Stimulated activated CD4-positive, alpha-beta T cell treated with anti-CD3 and anti-CD28 coated beads, Interleukin-15, amount 100 ng/mL, for 24 hours (primary cell): Measurements from ENCODE around the gene MACF1.
"Not testable (repeated sequence)": the region's sequence is repeated elsewhere in the genome, so short reads cannot be mapped to it uniquely, and the experiment has no call there.

Source experiments
- DNase-seq: peaks from one replicate; pipeline ENCODE4 v3.0.0-alpha.2; 2020

Gene MACF1

DNA sequence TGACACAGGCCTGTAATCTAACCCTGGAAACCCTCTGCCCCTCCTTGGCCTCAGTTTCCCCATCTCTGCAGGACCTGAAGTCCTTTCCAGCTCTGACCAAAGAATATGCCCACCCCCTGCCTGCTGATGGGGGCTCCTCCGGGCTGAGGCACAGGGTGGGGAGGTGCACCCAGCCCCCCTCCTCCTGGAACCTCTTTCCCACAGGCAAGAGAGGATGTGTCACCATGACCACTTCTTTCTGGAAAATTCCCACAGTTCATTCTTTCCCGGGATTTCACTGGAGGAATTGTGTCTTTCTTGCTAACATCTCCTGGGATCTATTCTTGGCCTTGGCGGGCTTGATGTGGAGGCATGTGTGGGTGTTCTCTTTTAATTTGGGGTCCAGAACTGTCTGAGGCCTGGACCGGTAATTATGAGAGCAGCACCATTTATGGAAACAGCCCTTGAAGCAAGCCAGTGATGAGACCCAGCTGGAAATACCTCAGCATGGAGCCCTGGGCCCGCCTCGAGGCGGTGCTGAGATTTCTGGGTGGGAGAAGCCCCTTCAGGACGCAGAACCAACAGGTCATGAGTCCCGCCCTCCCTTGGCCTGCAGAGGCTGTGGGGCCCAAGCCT lies 293.7 kb downstream of the MACF1 start:
- not testable (repeated sequence) for DNase-seq

DNA sequence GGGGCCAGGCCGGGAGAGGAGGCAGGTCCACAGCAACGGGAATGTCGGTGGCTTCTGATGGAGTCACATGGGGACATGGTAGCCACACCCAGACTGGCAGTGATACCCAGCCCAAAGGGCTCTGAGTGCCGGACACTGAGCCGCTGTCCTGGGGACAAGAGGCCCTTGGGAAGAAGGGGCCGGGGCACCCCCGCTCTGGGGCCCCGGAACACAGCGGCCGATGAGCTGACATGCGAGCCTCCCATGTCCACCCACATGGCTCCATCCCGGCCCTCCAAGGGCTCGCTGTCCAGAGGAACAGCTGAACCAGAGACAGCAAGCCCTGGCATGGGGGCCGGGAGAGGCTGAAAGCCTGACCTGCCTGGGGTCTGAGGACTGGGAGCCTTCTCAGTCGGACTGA lies 294.3 kb downstream of the MACF1 start:
- DNase-seq = not testable (repeated sequence)

DNA sequence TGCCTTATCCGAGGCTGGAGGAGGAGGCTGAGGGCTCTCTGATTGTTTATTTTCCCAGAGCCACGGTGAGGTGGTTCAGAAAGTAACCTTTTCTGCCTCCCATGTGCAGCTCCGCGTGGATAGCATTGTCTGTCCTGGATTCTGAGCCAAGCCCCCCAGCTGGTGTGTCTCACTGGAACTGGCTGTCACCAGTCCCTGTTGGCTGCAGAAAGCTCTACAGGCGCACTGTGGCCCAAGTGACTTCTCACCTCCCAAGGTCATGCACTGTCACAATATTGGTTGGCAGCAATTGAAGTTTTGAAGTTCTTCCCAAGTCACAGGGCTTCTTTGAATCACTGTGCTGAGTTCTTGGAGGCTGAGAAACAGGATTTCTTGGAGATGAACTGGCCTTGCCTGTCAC lies 295.2 kb downstream of the MACF1 start:
- no peak for DNase-seq

DNA sequence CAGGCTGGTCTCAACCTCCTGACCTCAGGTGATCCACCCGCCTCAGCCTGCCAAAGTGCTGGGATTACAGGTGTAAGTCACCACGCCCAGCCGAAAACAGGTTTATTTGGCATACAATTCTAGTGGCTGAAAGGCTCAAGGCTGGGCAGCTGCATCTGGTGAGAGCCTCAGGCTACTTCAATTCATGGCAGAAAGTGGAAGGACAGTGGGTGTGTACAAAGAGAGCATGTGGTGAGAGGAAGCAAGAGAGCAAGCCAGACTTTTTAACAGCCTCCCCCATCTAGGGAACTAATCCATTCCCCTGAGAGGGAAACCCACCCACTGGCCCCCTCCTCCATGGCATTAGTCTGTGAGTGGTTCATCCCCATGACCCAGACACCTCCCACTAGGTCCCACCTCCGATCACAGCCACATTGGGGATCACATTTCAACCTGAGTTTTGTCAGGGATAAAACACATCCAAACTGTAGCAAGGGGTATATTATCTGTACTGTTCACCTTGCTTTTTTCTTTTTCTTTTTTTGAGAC lies 296.4 kb downstream of the MACF1 start:
- no peak for DNase-seq

DNA sequence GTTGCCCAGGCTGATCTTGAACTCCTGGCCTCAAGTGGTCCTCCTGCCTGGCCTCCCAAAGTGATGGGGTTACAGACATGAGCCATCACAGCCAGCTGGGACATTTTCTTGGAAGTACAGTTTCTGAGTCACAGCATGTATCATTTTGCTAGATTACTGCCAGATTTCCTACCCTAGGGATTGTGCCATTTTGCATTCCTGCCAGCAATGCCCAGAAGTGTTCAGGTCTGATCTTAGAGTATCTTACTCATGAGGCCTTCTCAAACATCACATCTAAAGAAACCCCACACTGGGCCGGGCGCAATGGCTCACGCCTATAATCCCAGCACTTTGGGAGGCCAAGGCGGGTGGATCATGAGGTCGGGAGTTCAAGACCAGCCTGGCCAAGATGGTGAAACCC lies 297.2 kb downstream of the MACF1 start:
- DNase-seq = no peak

DNA sequence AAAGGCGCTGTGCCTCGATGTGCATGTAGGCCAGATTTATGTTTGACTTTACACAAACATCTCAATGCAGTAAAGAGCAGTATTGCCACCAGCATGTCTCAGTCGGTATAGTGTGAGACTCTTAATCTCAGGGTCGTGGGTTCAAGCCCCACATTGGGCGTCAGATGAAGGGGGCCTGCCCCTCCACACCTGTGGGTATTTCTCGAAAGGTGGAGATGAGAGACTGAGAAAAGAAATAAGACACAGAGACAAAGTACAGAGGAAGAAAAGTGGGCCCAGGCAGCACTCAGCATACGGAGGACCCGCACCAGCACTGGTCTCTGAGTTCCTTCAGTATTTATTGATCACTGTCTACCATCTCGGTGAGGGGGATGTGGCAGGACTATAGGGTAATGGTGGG lies 299.9 kb downstream of the MACF1 start:
- not testable (repeated sequence) for DNase-seq

DNA sequence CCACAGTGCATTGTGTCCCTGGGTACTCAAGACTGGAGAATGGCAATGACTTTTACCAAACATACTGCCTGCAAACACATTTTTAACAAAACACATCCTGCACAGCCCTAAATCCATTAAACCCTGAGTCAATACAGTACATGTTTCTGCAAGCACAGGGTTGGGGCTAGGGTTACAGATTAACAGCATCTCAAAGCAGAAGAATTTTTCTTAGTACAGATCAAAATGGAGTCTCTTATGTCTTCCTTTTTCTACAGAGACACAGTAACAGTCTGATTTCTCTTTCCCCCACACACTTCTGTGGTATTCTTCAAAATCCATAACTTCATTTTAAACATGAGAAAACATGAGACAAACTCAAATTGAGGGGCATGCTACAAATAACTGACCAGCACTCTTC lies 300.8 kb downstream of the MACF1 start:
- no peak for DNase-seq

DNA sequence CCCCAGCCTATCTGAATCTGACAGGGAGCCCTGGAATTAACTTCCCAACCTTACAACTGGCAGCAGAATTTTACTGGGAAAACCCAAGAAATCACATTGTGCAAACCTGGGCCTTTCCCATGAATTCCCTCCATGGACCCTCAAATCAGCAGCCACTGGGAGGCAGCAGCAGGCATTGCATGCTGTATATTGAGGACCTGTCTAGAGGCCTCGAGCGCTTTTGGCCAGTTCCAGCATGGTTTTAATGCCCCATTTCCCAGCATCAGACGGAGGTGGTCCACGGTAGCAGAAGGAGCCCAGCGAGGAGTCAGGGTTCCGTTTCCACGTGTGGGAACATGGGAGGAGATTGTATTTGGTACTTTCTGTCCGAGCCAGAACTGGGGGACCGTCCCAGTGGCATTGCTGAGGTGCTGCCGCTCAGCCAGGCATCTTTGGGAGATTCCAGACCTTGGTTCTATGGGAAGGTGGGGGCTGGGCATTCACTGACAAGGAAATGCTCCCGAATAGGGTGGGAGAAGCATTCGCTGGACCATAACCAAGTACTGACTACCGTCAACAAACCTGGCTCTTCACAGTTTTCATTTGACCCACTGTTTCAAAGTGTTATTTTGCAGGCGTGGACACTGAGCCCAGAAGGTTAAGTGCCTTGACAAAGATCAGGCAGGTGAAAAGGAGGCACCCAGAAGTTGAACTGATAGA lies 302.9 kb downstream of the MACF1 start:
- DNase-seq = no peak

DNA sequence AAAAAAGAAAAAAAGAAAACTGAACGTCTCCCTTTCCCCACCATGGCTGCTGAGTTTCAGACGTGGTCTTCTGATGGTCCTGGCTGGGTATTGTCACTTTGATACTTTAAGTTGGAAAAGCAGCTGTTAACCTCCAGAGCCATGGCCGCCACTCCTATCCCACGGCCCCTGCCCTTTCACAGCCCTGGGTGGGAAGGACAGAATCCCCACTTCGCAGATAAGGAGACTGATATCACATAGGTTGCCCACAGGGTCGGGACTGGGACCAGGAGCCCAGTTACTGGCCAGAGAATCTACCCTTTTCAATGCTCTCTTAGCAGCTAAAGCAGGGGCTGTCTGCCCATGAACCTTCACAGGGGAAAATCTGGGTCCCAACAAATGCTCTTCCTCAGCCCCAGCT lies 303.8 kb downstream of the MACF1 start:
- DNase-seq = no peak

DNA sequence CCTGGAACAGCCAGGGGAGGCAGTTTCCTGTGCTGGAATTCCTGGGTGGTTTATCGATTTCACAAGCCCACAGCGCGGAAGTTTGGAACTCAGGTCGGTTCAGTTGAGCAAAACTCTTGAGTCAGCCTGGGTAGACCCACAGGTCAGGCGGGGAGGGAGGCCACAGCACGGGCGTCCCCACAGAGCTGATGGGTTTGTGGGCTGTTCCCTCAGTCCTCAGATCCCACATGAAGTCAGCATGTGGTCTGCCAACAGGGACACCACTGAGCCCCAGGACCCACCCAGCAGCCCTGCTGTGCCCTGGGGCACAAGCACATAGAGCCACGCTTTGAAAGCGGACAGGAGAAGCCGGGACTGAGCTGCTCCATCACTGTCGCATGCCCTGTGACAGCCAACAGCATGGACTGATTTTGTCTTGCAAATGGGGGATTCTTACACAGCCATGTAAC lies 304.4 kb downstream of the MACF1 start:
- no peak for DNase-seq

DNA sequence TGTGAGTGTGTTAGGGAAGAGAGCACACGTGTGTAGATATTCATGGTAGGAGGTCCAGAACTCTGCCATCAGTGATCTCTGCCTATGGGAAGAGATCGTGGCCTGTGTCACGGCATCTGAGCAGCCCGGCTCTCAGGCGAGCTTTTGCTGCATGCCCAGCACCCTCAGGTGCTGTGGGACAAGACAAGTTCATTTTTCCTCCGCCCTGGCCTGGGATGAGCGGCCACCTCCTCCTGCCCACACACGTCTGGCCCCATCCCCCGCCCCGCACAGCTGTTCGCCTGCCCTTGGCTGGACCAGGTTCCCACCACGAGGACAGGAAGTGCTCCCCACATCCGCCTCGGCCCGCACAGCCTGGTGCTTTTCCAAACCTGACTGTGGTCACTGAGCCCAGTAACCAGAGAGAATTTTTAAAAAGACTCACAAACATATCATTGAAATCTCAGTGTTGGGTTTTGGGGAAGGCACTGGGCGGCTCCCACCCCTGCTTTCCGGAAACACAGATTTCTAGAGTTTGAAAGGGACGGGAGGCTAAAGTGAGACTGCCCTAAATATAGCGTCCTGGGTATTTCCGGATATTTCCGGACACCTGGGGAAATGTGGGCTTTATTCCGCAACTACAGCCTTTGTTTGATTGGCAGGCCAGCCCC lies 305.0 kb downstream of the MACF1 start:
- DNase-seq = peak; percentile 22

DNA sequence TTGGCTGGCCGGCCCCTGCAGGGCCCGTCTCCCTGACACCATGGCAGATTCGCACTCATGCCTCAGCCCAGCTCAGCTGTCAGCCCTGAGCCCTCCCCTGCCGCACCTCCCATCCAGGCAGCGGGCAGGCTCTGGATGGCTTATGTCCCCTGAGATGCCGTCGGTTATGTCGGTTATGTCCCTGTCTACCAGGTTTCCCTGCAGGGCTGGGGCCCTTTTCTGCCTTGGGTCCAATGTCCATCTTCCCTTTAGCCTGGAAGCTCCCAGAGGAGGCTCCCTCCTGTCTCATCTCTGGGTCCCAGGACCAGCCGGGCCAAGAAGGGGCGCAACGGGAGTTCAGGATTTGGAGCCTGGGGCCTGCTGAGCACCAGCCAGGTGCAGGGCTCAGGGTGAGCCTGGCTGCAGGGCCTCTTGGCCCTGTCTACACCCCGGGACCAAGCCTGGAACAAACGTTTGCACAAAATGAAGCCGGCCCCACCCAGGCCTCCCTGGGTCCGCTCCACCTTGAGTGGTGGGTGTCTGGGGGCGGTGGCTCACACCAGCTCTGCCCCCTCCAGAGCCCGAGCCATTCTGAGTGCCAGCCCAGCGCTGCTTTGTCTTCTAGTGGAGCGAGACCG lies 306.2 kb downstream of the MACF1 start:
- not testable (repeated sequence) for DNase-seq

DNA sequence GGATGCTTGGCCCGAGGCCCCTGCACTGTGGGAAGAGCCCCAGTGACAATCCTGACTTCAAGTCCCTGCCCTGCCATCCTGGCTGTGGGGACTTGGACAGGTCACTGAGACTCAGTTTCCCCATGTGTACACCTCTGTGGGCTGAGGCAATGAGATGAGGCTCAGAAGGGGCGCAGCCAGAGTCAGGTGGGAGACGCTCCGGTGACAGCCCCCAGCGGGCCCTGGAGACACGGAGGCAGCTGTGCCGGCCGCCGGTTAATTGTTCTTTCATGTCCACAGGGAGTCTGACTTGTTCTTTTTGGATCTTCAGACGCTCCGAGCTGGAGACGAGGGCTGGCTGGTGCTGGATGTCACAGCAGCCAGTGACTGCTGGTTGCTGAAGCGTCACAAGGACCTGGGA lies 307.0 kb downstream of the MACF1 start:
- DNase-seq = not testable (repeated sequence)

DNA sequence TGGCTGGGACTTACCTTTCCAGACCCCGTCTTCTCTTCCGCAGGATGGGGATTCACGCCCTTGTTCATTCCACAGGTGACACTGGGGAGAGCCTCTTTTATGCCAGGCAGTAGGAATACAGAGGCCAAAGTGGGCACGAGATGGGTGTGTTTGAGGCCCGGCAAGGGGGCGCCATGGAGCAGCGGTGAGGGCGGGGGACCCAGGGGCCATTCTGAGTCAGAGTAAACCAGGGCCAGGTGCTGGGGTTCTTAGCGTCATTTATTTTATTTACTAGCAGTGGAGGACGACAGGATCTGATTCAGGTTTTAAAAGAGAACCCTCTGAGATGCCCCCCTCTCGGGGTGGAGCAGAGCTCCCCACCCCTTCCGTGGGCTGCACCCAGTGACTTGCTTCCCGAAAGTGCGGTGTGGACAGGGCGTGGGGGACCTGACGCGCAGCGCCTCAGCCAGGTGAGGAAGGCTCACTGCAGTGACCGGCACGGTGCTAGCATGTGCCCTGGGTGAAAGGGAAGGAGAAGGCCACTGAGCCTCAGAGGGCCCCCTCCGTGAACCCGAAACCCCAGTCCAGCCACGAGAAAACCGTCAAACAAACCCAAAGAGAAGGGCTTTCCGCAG lies 307.8 kb downstream of the MACF1 start:
- DNase-seq = not testable (repeated sequence)

DNA sequence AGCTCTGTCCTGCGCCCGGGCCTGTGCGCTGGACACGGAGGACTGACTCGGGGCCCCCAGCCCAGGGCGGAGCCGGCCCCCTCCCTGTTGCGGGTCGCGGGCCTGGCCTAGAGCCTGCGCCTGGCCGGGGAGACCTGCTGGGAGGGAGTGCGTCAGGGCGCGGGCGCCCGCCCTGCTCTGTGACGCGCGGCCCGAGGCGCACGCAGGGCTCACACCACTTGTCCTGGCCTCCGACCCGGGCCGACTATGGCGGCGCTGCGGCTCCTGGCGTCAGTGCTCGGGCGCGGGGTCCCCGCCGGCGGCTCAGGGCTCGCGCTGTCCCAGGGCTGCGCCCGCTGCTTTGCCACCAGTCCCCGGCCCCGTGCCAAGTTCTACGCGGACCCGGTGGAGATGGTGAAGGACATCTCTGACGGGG lies 310.2 kb downstream of the MACF1 start:
- peak; percentile 27 for DNase-seq

DNA sequence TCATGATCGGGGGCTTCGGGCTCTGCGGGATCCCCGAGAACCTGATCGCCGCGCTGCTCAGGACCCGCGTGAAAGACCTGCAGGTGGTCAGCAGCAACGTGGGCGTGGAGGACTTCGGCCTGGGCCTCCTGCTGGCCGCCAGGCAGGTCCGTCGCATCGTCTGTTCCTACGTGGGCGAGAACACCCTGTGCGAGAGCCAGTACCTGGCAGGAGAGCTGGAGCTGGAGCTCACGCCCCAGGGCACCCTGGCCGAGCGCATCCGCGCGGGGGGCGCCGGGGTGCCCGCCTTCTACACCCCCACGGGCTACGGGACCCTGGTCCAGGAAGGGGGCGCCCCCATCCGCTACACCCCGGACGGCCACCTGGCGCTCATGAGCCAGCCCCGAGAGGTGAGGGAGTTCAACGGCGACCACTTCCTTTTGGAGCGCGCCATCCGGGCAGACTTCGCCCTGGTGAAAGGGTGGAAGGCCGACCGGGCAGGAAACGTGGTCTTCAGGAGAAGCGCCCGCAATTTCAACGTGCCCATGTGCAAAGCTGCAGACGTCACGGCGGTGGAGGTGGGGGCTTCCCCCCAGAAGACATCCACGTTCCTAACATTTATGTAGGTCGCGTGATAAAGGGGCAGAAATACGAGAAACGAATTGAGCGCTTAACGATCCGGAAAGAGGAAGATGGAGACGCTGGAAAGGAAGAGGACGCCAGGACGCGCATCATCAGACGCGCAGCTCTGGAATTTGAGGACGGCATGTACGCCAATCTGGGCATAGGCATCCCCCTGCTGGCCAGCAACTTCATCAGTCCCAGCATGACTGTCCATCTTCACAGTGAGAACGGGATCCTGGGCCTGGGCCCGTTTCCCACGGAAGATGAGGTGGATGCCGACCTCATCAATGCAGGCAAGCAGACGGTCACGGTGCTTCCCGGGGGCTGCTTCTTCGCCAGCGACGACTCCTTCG lies 310.9 kb downstream of the MACF1 start:
- DNase-seq = peak; percentile 54

DNA sequence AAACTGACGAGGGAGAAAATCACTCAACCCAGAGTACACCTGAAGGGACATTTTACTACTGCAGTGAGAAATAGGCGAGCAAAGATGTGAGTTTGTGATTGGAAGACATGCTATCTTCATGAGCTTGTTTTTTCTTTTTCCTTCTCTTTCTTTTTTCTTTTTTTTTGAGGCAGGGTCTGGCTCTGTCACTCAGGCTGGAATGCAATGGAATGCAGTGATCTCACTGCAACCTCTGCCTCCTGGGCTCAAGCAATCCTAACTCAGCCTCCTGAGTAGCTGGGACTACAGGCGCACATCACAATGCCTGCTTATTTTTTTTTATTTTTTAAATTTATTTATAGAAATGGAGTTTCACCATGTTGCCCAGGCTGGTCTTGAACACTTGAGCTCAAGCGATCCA lies 312.3 kb downstream of the MACF1 start:
- not testable (repeated sequence) for DNase-seq

DNA sequence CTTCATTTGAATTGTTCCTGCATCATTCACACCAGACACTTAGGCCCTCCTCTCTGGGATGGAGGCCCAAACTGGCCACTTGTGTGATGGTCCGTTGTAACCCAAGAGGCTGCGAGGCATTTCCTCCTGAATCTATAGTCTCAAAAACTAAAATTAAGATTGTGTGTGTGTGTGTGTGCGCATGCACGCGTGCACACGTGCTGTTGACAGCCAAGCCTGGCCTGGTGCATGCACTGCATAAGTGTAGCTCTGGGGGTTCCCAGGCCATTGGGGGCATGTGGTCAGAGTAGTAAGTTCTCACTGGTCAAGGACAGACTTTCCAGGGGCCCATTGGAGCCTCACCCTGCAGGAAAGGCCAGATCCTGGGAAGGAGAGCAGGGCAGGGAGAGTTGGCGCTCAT lies 313.4 kb downstream of the MACF1 start:
- not testable (repeated sequence) for DNase-seq

DNA sequence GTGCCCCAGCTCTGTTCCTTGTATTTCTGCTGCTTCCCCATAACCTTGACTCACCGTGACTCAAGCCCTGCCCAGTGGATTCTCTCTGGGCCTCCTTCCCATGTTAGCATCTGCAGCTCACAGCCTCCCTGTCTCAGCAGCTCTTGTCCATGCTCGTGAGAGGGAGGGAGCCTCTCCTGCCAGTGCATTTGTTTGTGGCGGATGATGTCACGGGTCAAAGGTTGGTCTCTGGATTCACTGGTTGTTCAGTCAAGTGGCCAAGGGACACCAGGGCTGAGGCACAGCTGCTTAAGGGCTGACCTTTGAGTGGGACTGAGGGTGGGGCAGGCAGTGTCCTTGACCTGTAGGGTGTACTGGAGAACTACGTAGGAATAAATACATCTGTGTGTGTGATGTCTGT lies 314.9 kb downstream of the MACF1 start:
- DNase-seq = not testable (repeated sequence)

DNA sequence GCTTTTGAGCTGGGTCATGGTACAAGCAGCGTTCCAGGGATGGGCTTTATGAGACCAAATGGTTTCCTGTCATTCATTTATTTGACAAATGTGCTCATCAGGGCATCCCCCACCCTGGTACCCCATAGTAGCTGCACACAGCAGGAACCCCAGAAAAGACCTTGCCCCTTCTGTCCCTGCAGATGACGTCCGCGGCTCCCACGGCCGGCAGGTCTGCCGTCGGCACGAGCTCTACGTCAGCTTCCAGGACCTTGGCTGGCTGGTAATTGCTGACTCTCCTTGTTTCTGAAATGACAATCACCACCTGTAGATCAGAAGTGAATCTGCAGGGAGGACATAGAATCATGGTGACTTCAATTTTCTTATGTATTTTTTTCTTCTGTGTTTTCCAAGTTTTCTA lies 317.7 kb downstream of the MACF1 start:
- DNase-seq = not testable (repeated sequence)

DNA sequence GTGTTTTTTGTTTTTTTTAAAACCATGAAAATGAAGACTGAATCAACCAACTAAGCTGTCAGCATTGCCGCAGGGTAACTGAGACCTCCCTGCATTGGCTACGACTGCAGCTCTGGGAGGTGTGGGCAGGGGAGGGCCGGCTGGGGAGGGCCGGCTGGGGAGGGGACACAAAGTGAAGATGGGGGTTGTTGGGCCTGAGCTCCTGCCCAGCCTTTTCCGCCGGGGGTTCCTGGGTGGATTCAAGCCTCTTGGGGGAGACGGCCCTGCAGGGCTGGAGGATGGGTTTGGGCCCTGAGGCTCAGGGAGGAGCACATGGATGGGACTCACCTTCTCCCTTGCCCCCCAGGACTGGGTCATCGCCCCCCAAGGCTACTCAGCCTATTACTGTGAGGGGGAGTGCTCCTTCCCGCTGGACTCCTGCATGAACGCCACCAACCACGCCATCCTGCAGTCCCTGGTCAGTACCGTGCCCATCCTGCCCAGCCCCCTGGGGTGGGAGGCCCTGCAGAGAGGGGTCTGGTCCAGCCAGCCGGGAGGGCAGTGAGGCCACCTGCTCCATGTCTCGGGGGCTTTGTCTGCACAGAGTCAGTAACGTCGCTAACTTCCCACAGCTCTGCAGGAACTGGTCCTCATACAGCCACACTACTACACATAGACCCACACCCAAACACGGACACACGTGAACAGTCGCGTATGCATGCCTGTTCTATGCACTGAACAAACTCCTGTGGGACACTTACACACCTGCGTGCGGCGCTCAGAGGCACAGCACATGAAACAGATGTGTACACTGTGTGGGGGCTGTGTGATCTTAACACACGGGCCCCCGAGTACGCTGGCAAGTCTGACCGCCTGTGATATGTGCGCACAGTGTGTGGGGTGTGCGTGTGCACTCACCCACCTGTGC lies 318.4 kb downstream of the MACF1 start:
- no peak for DNase-seq
